NCI-H226 (cell line): ENCODE measurements around the gene FBXL14.
"Not testable (repeated sequence)": the region's sequence is repeated elsewhere in the genome, so short reads cannot be mapped to it uniquely, and the experiment has no call there.

Experiments used
- DNase-seq: peaks from one replicate; pipeline ENCODE4 v3.0.0-alpha.2; 2015

Gene FBXL14

GRCh38 chr12:1567852-1568251 is 26.5 kb downstream of the FBXL14 start:
- DNase-seq = no peak

- no peak for DNase-seq
These were observed 27.8 kb downstream of the FBXL14 start for GRCh38 chr12:1566449-1567135.

- no peak for DNase-seq
These were observed 29.2 kb downstream of the FBXL14 start for GRCh38 chr12:1565172-1565571.

GRCh38 chr12:1564067-1564466 is 30.3 kb downstream of the FBXL14 start:
- DNase-seq = no peak

GRCh38 chr12:1562813-1563407 is 31.5 kb downstream of the FBXL14 start:
- no peak for DNase-seq

GRCh38 chr12:1560704-1561103 is 33.7 kb downstream of the FBXL14 start:
- DNase-seq = peak; percentile 12

- no peak for DNase-seq
These were observed 34.7 kb downstream of the FBXL14 start for GRCh38 chr12:1559676-1560091.

GRCh38 chr12:1558108-1558507 is 36.3 kb downstream of the FBXL14 start:
- DNase-seq = not testable (repeated sequence)

- DNase-seq = no peak
These were observed 40.1 kb downstream of the FBXL14 start for GRCh38 chr12:1553987-1554982.

- DNase-seq = no peak
These were observed 40.8 kb downstream of the FBXL14 start for GRCh38 chr12:1553536-1553935.

- DNase-seq = no peak
These were observed 41.4 kb downstream of the FBXL14 start for GRCh38 chr12:1552911-1553491.

GRCh38 chr12:1552171-1552570 is 42.2 kb downstream of the FBXL14 start:
- DNase-seq = no peak

GRCh38 chr12:1551496-1551895 is 42.9 kb downstream of the FBXL14 start:
- DNase-seq = no peak

- no peak for DNase-seq
These were observed 47.3 kb downstream of the FBXL14 start for GRCh38 chr12:1546931-1547640.

- no peak for DNase-seq
These were observed 49.2 kb downstream of the FBXL14 start for GRCh38 chr12:1544996-1545700.

GRCh38 chr12:1542599-1542998 is 51.8 kb downstream of the FBXL14 start:
- no peak for DNase-seq

- DNase-seq = peak; percentile 16
These were observed 53.7 kb downstream of the FBXL14 start for GRCh38 chr12:1540690-1541089.

- no peak for DNase-seq
These were observed 55.2 kb downstream of the FBXL14 start for GRCh38 chr12:1539135-1539534.

- no peak for DNase-seq
These were observed 57.6 kb downstream of the FBXL14 start for GRCh38 chr12:1536817-1537216.

GRCh38 chr12:1534748-1535147 is 59.6 kb downstream of the FBXL14 start:
- no peak for DNase-seq

GRCh38 chr12:1533602-1534304 is 60.6 kb downstream of the FBXL14 start:
- no peak for DNase-seq
